ENCODE results near the gene NSD2.

DNA sequence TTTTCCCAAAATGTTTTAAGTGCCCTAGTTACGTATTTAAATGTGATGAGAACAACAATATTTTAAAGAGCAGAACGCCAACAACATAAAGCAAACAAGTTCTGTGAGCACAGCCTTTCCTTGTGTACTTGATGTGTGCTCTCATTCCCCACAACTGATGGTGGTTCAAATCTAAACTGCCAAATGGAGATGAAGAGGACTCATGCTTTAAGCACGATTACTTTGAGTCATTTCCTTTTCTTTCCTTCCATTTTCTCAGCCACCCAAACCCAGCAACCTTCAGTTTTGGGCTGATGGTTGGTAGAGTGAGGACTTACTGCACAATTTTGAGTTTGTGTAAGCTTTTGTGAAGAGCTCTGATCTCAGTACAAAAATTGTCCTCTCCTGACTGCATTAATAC lies 1.7 kb downstream of the NSD2 start:
- TF ChIP-seq, protein P1, sequence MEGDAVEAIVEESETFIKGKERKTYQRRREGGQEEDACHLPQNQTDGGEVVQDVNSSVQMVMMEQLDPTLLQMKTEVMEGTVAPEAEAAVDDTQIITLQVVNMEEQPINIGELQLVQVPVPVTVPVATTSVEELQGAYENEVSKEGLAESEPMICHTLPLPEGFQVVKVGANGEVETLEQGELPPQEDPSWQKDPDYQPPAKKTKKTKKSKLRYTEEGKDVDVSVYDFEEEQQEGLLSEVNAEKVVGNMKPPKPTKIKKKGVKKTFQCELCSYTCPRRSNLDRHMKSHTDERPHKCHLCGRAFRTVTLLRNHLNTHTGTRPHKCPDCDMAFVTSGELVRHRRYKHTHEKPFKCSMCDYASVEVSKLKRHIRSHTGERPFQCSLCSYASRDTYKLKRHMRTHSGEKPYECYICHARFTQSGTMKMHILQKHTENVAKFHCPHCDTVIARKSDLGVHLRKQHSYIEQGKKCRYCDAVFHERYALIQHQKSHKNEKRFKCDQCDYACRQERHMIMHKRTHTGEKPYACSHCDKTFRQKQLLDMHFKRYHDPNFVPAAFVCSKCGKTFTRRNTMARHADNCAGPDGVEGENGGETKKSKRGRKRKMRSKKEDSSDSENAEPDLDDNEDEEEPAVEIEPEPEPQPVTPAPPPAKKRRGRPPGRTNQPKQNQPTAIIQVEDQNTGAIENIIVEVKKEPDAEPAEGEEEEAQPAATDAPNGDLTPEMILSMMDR (IDR thresholded peaks at IDR 0.05; ENCODE audit: low read depth, low read length), result no peak
- no peak for TF ChIP-seq EZH2phosphoT487 (IDR thresholded peaks at IDR 0.05; ENCODE audit: low read depth)
